Fibroblast of the conjunctiva (primary cell): Measurements from ENCODE around the gene ING2.
"Not testable (repeated sequence)": the region's sequence is repeated elsewhere in the genome, so short reads cannot be mapped to it uniquely, and the experiment has no call there.

Experiments
- DNase-seq: peaks from one replicate; pipeline ENCODE4 v3.0.0-alpha.2; 2010; ENCODE audit warnings: low read depth

The ING2 gene, protein sequence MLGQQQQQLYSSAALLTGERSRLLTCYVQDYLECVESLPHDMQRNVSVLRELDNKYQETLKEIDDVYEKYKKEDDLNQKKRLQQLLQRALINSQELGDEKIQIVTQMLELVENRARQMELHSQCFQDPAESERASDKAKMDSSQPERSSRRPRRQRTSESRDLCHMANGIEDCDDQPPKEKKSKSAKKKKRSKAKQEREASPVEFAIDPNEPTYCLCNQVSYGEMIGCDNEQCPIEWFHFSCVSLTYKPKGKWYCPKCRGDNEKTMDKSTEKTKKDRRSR

GRCh38 chr4:183504930-183505610 is at the start of gene ING2:
Gene ING2 (plus strand): TSS chr4:183505058. CDS start chr4:183505196, 138 bp downstream.
- peak; percentile 35 for DNase-seq

- DNase-seq, result no peak
Measured at GRCh38 chr4:183455431-183456195, 49.2 kb upstream of the ING2 start.

DNA sequence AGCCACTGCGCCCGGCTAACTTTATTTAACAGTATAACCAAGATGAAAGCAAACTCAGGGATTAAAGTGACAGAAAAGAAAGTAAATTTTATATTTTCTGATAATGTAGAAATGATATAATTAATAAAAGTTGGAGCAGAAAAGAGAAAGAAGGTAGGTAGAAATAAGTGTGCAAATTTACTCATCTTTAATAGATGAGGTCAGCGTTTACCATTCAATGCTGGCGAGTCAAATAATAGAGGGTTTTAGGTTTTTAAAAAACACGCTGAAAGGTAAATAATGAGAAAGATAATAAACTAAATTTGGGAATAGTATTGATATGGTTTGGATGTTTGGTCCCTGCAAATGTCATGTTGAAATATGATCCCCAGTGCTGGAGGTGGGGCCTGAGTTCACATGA is 46.9 kb upstream of the ING2 start:
- DNase-seq, result no peak

GRCh38 chr4:183463903-183464619 is 40.8 kb upstream of the ING2 start:
- DNase-seq, result not testable (repeated sequence)

DNA sequence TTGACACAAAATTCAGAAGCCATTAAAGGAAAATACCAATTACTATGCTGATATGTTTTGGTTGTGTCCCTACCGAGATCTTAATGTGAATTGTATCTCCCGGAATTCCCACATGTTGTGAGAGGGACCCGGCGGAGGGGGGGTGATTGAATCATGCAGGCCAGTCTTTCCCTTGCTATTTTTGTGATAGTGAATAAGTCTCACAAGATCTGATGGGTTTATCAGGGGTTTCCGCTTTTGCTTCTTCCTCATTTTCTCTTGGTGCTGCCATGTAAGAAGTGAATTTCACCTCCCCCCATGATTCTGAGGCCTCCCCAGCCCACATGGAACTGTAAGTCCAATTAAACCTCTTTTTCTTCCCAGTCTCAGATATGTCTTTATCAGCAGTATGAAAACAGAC is 39.0 kb upstream of the ING2 start:
- DNase-seq, result not testable (repeated sequence)

GRCh38 chr4:183467246-183467645 is 37.6 kb upstream of the ING2 start:
- no peak for DNase-seq

- no peak for DNase-seq
Measured at GRCh38 chr4:183468210-183469095, 36.4 kb upstream of the ING2 start.

DNA sequence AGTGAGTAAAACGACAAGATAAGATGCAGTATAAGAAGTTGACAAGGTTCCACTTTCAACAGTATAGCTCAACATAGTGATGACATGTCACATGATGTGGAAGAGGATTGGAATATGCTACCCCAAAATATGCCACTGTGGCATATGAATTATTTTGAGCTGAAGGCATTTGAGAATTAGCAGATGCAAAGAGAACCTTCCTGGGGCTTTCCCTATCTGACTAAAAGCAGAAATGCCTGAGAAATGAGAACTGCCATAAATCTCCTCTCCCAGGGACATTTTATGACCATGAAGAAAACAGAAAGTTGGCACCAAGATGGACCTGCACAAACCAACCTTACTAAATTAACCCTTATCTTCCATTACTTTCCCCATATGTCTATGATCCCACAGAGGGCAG is 35.6 kb upstream of the ING2 start:
- no peak for DNase-seq

- no peak for DNase-seq
Measured at GRCh38 chr4:183469936-183470335, 34.9 kb upstream of the ING2 start.

DNA sequence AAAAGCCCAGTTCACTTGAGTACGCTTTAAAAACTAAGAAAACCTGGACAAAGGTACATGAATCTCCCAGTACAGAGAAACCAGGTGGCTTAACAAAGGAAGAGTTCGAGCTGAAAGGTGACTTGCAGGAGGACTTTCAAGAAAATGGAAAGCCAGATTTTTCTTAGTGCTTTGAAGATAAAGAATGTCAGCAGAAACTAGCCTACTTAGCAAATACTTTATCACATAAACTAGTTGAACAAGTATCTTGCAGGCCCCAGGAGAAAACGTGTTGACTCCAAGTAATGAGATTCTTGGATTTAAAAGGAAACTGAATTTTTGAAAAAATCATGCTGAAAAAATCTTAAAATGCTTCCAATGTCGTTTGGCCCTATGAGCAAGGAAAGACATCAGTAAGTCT is 34.0 kb upstream of the ING2 start:
- no peak for DNase-seq

- no peak for DNase-seq
Measured at GRCh38 chr4:183471946-183472708, 32.7 kb upstream of the ING2 start.

DNA sequence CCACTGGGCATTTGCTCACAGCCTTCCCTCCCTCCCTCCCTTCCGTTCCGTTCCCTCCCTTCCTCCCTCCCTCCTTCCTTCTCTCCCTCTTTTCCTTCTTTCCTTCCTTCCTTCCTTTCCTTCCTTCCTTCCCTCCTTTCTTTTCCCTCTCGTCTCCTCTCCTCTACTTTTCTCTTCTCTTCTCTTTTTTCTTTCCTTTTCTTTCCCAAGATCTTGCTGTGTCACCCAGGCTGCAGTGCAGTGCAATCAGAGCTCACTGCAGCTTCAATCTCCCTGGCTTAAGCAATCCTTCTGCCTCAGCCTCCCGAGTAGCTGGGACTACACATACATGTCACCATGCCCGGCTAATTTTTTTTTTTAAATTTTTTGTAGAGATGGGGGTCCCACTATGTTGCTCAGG is 26.7 kb upstream of the ING2 start:
- DNase-seq, result no peak

DNA sequence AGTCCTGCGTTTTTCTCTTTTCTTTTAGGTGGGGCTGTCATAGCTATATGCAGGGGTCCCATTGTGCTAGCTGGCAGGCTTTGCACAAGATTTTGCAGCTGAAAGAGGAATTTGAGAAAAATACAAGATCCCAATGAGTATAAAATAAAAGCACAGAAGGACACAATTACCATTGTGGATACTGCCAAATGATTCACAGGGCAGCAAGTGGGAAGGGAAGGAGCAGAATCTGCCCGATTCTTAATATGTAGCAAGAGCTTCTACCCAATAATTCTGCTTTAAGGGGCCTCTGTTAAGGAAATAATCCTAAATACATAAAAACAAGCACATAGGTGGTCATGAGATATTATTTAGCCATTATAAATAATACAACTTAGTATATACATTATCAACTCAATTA is 25.9 kb upstream of the ING2 start:
- DNase-seq, result no peak

- not testable (repeated sequence) for DNase-seq
Measured at GRCh38 chr4:183482515-183483095, 22.3 kb upstream of the ING2 start.

GRCh38 chr4:183483997-183484396 is 20.9 kb upstream of the ING2 start:
- no peak for DNase-seq

GRCh38 chr4:183485411-183486160 is 19.3 kb upstream of the ING2 start:
- no peak for DNase-seq

DNA sequence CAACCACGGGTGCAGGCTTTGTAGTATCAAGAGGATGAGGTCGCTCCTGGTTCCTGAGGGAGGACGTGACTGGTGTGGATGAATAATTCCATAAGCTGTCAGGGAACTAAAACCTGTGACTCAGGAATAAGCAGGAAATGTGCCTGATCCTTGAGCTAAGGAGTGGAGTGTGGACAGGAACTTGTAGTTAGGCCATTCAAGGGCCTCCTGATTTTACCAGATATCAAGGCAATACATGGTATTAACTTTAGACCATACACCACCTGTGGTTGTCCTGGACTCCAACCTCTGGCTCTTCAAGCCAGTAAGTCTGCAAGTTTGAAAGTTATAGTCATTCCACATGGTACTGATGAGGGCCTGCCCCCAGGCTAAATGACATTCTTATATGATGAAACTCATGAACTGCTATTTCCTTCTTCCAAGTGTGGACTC is 12.1 kb upstream of the ING2 start:
- peak; percentile 37 for DNase-seq

DNA sequence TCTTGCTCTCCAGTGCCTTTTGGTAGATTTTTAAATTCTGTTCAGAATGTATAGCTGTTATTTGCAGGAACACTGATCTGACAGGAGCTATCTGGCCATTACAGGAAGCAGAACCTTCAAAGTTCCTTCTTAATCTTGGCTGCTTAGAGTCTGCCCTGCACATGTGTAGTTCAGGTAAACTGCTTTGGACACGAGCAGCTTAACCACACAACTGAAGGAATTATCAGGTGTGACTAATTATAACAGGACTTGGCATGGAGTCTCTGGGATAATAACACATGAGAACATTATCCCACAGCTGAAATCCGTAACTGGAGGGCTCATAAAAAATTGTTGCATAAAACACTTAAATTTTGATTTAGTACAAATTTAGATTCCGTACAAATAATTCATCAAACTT is 11.6 kb upstream of the ING2 start:
- no peak for DNase-seq

GRCh38 chr4:183495184-183495583 is 9.7 kb upstream of the ING2 start:
- no peak for DNase-seq
